T-helper 22 cell (primary cell): Measurements from ENCODE around the gene C20orf144.
"Not testable (repeated sequence)": the region's sequence is repeated elsewhere in the genome, so short reads cannot be mapped to it uniquely, and the experiment has no call there.

Source experiments
- DNase-seq: peaks from one replicate; pipeline ENCODE4 v3.0.0-alpha.2; 2020; ENCODE audit warnings: low read depth

The C20orf144 gene

GRCh38 chr20:33662172-33662571 lies at the start of gene C20orf144:
Gene C20orf144 (plus strand): TSS chr20:33662327. CDS start chr20:33662346, 19 bp downstream.
- DNase-seq: no peak

GRCh38 chr20:33621717-33622400 lies 40.3 kb upstream of the C20orf144 start:
- no peak for DNase-seq

- DNase-seq: no peak
Observed at GRCh38 chr20:33622705-33623365, 39.3 kb upstream of the C20orf144 start.

GRCh38 chr20:33624399-33624798 lies 37.7 kb upstream of the C20orf144 start:
- no peak for DNase-seq

GRCh38 chr20:33626190-33626589 lies 35.9 kb upstream of the C20orf144 start:
- no peak for DNase-seq

- no peak for DNase-seq
Observed at GRCh38 chr20:33627577-33628216, 34.4 kb upstream of the C20orf144 start.

- DNase-seq: no peak
Observed at GRCh38 chr20:33629533-33629932, 32.6 kb upstream of the C20orf144 start.

GRCh38 chr20:33629979-33630378 lies 32.1 kb upstream of the C20orf144 start:
- no peak for DNase-seq

GRCh38 chr20:33630507-33630906 lies 31.6 kb upstream of the C20orf144 start:
- no peak for DNase-seq

- not testable (repeated sequence) for DNase-seq
Observed at GRCh38 chr20:33631910-33632309, 30.2 kb upstream of the C20orf144 start.

- no peak for DNase-seq
Observed at GRCh38 chr20:33635341-33635740, 26.8 kb upstream of the C20orf144 start.

- no peak for DNase-seq
Observed at GRCh38 chr20:33636776-33637175, 25.4 kb upstream of the C20orf144 start.

- DNase-seq: no peak
Observed at GRCh38 chr20:33640287-33640686, 21.8 kb upstream of the C20orf144 start.

GRCh38 chr20:33644313-33645071 lies 17.6 kb upstream of the C20orf144 start:
- DNase-seq: no peak

- DNase-seq: no peak
Observed at GRCh38 chr20:33645072-33645358, 17.1 kb upstream of the C20orf144 start.

GRCh38 chr20:33645396-33645795 lies 16.7 kb upstream of the C20orf144 start:
- DNase-seq: no peak

- DNase-seq: no peak
Observed at GRCh38 chr20:33646191-33646590, 15.9 kb upstream of the C20orf144 start.

GRCh38 chr20:33646959-33647602 lies 15.0 kb upstream of the C20orf144 start:
- DNase-seq: not testable (repeated sequence)

- no peak for DNase-seq
Observed at GRCh38 chr20:33647603-33648395, 14.3 kb upstream of the C20orf144 start.

GRCh38 chr20:33648396-33649004 lies 13.6 kb upstream of the C20orf144 start:
- DNase-seq: no peak

- DNase-seq: no peak
Observed at GRCh38 chr20:33649201-33649681, 12.9 kb upstream of the C20orf144 start.
